Parathyroid adenoma (tissue), 2 donors: ENCODE data around the gene CKB.

Experiments used
- H2AFZ ChIP-seq: fragments of 300-600 bp; sonication (generic); one replicate; pipeline ENCODE4 v1.7.0; 2017; ENCODE audit warnings: antibody characterized with exemption, mild to moderate bottlenecking
- H3K27ac ChIP-seq: fragments of 300-600 bp; sonication (generic); one replicate; pipeline ENCODE4 v1.7.0; 2017
- H3K27me3 ChIP-seq: fragments of 300-600 bp; sonication (generic); one replicate; pipeline ENCODE4 v1.7.0; 2017; ENCODE audit warnings: low read length; ENCODE audit not compliant: control insufficient read depth, insufficient read depth
- H3K36me3 ChIP-seq: fragments of 300-600 bp; sonication (generic); one replicate; pipeline ENCODE4 v1.7.0; 2017; ENCODE audit warnings: low read length; ENCODE audit not compliant: control insufficient read depth, insufficient read depth
- H3K4me1 ChIP-seq: fragments of 300-600 bp; sonication (generic); one replicate; pipeline ENCODE4 v1.7.0; 2017; ENCODE audit warnings: control low read depth
- H3K4me2 ChIP-seq: fragments of 300-600 bp; sonication (generic); one replicate; pipeline ENCODE4 v1.7.0; 2017; ENCODE audit warnings: low read length
- H3K4me3 ChIP-seq: fragments of 300-600 bp; sonication (generic); one replicate; pipeline ENCODE4 v1.7.0; 2017; ENCODE audit warnings: low read depth, low read length
- H3K79me2 ChIP-seq: fragments of 300-600 bp; sonication (generic); one replicate; pipeline ENCODE4 v1.7.0; 2017; ENCODE audit warnings: control low read depth
- H3K9ac ChIP-seq: fragments of 300-600 bp; sonication (generic); one replicate; pipeline ENCODE4 v1.7.0; 2017; ENCODE audit warnings: mild to moderate bottlenecking
- H3K9me3 ChIP-seq: fragments of 300-600 bp; sonication (generic); one replicate; pipeline ENCODE4 v1.7.0; 2017; ENCODE audit warnings: low read length; ENCODE audit not compliant: control insufficient read depth
- CTCF ChIP-seq: fragments of 300-600 bp; sonication (generic); IDR thresholded peaks from one replicate; pipeline ENCODE4 v1.7.0; 2017; ENCODE audit warnings: antibody characterized with exemption, mild to moderate bottlenecking
- donor health status: primary hyperparathyroidism.

The CKB gene

GRCh38 chr14:103534576-103535061 lies 12.0 kb upstream of the CKB start:
- H3K4me3 ChIP-seq, result no peak overlapping the region
- no peaks in the 10 kb centered on the region for H3K9me3 ChIP-seq
- H2AFZ ChIP-seq, result no peak overlapping the region
- peaks cover 12% of the 10 kb centered on the region for H3K4me1 ChIP-seq
- no peak overlapping the region for H3K27ac ChIP-seq
- no peaks in the 10 kb centered on the region for H3K79me2 ChIP-seq
- no peaks in the 10 kb centered on the region for H3K27me3 ChIP-seq
- TF ChIP-seq CTCF, result no peak
- no peak overlapping the region for H3K4me2 ChIP-seq
- no peaks in the 10 kb centered on the region for H3K36me3 ChIP-seq
- H3K9ac ChIP-seq, result no peak overlapping the region

GRCh38 chr14:103533999-103534575 lies 11.5 kb upstream of the CKB start:
- Histone ChIP-seq H3K4me2 (no peak overlapping the region), H3K4me3 (no peak overlapping the region)

GRCh38 chr14:103533137-103533998 lies 10.7 kb upstream of the CKB start:
- Histone ChIP-seq H3K36me3 (no peaks in the 10 kb centered on the region), H3K9me3 (no peaks in the 10 kb centered on the region), H3K9ac (no peak overlapping the region), H3K27me3 (no peaks in the 10 kb centered on the region), H3K27ac (no peak overlapping the region), H2AFZ (no peak overlapping the region), H3K79me2 (peaks cover 6% of the 10 kb centered on the region), H3K4me1 (peaks cover 3% of the 10 kb centered on the region), H3K4me3 (no peak overlapping the region), H3K4me2 (no peak overlapping the region)
- TF ChIP-seq CTCF, result no peak

More at GRCh38 chr14:103533999-103534575, 11.5 kb upstream of the CKB start:
- H3K79me2 ChIP-seq, result peaks cover 3% of the 10 kb centered on the region
- TF ChIP-seq CTCF, result no peak
- H3K36me3 ChIP-seq, result no peaks in the 10 kb centered on the region
- H3K4me1 ChIP-seq, result peaks cover 10% of the 10 kb centered on the region
- H3K27me3 ChIP-seq, result no peaks in the 10 kb centered on the region
- no peak overlapping the region for H3K27ac ChIP-seq
- no peaks in the 10 kb centered on the region for H3K9me3 ChIP-seq
- no peak overlapping the region for H2AFZ ChIP-seq
- no peak overlapping the region for H3K9ac ChIP-seq

GRCh38 chr14:103532216-103533136 lies 9.8 kb upstream of the CKB start:
- Histone ChIP-seq H3K36me3 (no peaks in the 10 kb centered on the region), H3K27me3 (no peaks in the 10 kb centered on the region), H3K79me2 (peaks cover 10% of the 10 kb centered on the region), H3K4me3 (no peak overlapping the region), H3K4me1 (peaks cover 8% of the 10 kb centered on the region), H3K9ac (no peak overlapping the region), H2AFZ (no peak overlapping the region), H3K4me2 (no peak overlapping the region), H3K9me3 (no peaks in the 10 kb centered on the region), H3K27ac (no peak overlapping the region)
- TF ChIP-seq CTCF, result no peak
